SW480 (cell line): ENCODE measurements around the gene LRRC23.
"Not testable (repeated sequence)": the region's sequence is repeated elsewhere in the genome, so short reads cannot be mapped to it uniquely, and the experiment has no call there.

Experiments used
- DNase-seq: peaks from one replicate; pipeline ENCODE4 v3.0.0-alpha.2; 2016; ENCODE audit warnings: low spot score

LRRC23 gene

GRCh38 chr12:6904280-6905276, at the start of gene LRRC23:
Gene LRRC23, plus strand, starts transcription at chr12:6904822. Its CDS starts 812 bp downstream, at chr12:6905634.
- DNase-seq: peak; percentile 95

GRCh38 chr12:6855322-6855721, 49.3 kb upstream of the LRRC23 start:
- DNase-seq: no peak

- DNase-seq: no peak
Measured at GRCh38 chr12:6858799-6859198, 45.8 kb upstream of the LRRC23 start.

- DNase-seq: no peak
Measured at GRCh38 chr12:6860116-6860515, 44.5 kb upstream of the LRRC23 start.

- DNase-seq: no peak
Measured at GRCh38 chr12:6860942-6861341, 43.7 kb upstream of the LRRC23 start.

- no peak for DNase-seq
Measured at GRCh38 chr12:6861391-6861790, 43.2 kb upstream of the LRRC23 start.

GRCh38 chr12:6863033-6863432, 41.6 kb upstream of the LRRC23 start:
- no peak for DNase-seq

- no peak for DNase-seq
Measured at GRCh38 chr12:6863586-6864321, 40.9 kb upstream of the LRRC23 start.

GRCh38 chr12:6865307-6865706, 39.3 kb upstream of the LRRC23 start:
- not testable (repeated sequence) for DNase-seq

- no peak for DNase-seq
Measured at GRCh38 chr12:6866163-6866919, 38.3 kb upstream of the LRRC23 start.

GRCh38 chr12:6866920-6867412, 37.7 kb upstream of the LRRC23 start:
- DNase-seq: no peak

GRCh38 chr12:6867413-6868210, 37.0 kb upstream of the LRRC23 start, which contains the start of gene TPI1:
Gene TPI1, plus strand, starts transcription at chr12:6867531. Its CDS starts 36 bp downstream, at chr12:6867567.
- peak; percentile 82 for DNase-seq

GRCh38 chr12:6868211-6869048, 36.2 kb upstream of the LRRC23 start:
- DNase-seq: no peak

GRCh38 chr12:6869049-6870021, 35.3 kb upstream of the LRRC23 start:
- DNase-seq: peak; percentile 89

GRCh38 chr12:6870304-6870703, 34.3 kb upstream of the LRRC23 start:
- not testable (repeated sequence) for DNase-seq

- DNase-seq: peak; percentile 73
Measured at GRCh38 chr12:6871052-6871957, 33.3 kb upstream of the LRRC23 start.
